Measurements from ENCODE around the gene USP33.
A peak's percentile ranks its signal among the peaks of the same experiment; 100 is the strongest.
"Not testable (repeated sequence)": the region's sequence is repeated elsewhere in the genome, so short reads cannot be mapped to it uniquely, and the experiment has no call there.

The USP33 gene

GRCh38 chr1:77759071-77760028 is at the start of gene USP33:
Gene USP33 (minus strand): TSS chr1:77759852. CDS start chr1:77741697, 18,155 bp downstream.
- DNase-seq (ENCODE audit: insufficient read length, low spot score) (peak; percentile 65), FAIRE-seq (peak; percentile 93)

- FAIRE-seq = no peak
Observed at GRCh38 chr1:77803371-77803770, 43.7 kb upstream of the USP33 start.

GRCh38 chr1:77802026-77802425 is 42.4 kb upstream of the USP33 start:
- FAIRE-seq (no peak), DNase-seq (ENCODE audit: insufficient read length, low spot score) (no peak)

More at GRCh38 chr1:77803371-77803770, 43.7 kb upstream of the USP33 start:
- DNase-seq (ENCODE audit: insufficient read length, low spot score) = no peak

DNA sequence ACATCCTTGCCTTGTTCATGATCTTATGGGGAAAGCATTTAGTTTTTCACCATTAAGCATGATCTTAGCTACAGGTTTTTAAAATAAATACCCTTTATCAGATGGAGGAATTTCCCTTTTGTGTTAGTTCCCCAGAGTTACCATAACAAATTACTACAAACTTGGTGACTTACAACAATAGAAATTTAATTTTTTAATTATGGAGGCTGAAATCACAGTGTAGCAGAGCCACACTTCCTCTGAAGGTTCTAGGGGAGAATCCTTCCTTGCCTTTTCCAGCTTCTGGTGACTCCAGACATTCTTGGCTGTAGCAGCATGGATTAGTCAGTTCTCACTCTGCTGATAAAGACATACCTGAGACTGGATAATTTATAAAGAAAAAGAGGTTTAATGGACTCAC is 38.3 kb upstream of the USP33 start:
- no peak for DNase-seq (ENCODE audit: insufficient read length, low spot score)
- no peak for FAIRE-seq

DNA sequence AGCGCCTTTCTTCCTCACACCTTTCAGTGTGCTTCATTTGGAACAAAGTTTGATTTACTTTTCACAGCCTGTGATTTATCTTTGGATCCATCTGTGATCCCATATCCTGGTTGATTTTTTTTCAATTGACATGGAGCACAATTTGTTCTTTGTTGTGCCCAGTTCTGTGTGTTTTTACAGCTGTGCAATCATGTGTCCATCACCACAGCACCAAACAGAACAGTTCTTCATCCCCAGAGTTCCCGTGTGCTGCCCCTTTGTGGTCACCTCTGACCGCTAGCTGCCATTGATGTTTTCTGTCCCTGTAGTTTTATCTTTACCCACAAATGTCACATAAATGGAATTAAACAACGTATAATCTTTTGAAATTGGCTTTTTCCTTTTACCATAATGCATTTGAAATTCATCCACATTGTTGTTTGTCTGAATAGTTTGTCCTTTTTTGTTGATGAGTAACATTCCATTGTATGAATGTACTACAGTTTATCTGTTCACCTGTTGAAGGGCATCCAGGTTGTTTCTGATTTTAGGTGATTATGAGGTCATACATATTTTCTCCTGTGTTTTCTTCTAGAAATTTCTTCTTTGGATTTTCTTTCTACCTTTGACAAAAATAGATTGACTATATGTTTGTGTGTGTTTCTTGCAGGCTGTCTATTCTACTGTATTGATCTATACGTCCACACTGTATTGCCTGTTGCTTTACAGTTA is 37.2 kb upstream of the USP33 start:
- DNase-seq (ENCODE audit: insufficient read length, low spot score) (no peak), FAIRE-seq (peak; percentile 35)

DNA sequence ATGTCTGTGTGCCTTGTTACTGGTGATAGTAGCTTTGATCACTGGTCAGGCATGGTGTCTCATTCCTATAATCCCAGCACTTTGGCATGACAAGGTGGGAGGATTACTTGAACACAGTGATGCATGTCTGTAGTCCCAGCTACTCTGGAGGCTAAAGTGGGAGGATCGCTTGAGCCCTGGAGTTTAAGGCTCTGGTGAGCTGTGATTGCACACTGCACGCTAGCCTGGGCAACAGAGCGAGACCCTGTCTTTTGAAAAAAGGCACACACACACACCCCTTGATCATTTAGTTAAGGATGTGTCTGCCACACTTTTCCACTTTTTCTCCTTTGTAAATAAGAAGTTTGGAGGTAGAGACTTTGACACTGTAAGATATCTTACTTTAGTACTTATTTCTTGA is 34.9 kb upstream of the USP33 start:
- DNase-seq (ENCODE audit: insufficient read length, low spot score) (no peak), FAIRE-seq (no peak)

GRCh38 chr1:77786093-77786741 is 26.6 kb upstream of the USP33 start:
- FAIRE-seq; DNase-seq (ENCODE audit: insufficient read length, low spot score): not testable (repeated sequence)

DNA sequence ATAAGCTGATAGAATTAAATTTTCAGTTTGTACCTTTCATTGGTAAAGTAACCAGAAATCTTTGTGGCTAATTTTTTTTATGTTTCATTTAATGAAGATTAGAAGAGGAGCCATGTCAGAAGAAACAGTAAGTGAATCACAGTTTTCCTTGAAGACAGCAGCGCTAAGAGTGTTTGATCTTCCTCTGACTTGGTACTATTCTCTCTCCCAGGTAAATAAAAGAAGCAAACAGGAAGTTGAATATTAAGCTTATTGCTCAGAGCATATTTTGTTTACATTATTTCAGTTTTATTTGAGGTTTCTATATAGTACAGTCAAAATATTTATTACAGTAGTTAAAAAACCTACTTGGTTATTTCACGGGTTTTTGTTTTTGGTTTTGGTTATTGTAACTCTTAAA is 23.5 kb upstream of the USP33 start:
- DNase-seq (ENCODE audit: insufficient read length, low spot score) (no peak), FAIRE-seq (peak; percentile 39)

DNA sequence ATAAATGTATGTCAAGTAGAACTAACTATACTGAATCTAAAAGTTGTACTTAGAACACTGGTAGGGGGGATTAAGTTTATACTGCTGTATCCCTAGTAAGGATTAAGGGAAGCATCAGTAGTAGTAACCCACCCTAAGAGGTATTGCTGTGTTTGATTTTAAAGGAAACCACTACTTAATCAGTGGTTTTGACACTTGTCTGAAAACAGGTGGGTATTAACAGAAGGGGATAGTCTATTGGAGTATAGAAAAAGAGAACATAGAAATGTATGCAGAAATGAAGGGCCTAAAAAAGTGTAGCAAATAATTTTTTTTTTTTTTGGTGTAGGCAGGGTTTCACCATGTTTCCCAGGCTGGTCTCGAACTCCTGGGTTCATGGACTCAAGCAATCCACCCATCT is 22.0 kb upstream of the USP33 start:
- DNase-seq (ENCODE audit: insufficient read length, low spot score) (no peak), FAIRE-seq (peak; percentile 70)

DNA sequence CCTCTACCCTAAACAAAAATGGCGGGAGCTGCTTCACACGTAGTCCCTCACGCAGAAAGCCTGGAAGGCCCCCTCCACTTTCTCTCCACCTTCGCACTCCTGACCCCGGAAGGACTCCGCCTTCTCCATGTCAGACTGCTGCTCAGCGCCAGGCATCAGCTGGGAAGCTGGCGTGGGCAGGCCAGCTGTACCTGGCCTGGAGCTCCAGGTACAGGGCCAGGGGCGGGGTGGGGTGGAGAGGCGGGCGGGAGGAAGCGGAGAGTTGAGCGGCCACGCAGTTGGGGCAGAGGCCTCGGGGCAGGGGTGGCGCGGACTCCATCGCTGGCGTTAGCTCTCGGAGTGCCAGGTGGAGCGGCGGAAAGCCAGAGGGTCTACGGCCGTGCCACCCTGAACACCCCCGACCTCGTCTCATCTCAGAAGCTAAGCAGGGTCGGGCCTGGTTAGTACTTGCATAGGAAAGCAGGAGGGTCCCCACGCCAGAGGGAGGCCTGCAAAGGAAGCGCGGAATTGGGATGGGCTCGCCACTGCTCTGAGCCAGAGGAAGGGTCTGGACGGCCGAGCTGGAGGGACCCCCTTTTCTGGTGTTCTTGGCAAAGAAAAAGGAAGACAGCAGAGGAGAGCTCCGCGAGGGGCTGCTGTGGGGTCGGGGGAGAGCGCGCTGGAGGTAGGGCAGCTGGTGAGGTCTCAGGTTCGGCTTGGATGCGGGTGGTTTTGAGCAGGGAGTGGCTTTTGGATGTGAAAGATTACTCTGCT is 20.1 kb upstream of the USP33 start, which contains the start of gene MIGA1:
TSS of gene MIGA1 (plus strand) at position 121 of the 753 bp plus-strand sequence. CDS start 3,604 bp downstream, outside the sequence.
- DNase-seq (ENCODE audit: insufficient read length, low spot score) = peak; percentile 69
- peak; percentile 100 for FAIRE-seq

DNA sequence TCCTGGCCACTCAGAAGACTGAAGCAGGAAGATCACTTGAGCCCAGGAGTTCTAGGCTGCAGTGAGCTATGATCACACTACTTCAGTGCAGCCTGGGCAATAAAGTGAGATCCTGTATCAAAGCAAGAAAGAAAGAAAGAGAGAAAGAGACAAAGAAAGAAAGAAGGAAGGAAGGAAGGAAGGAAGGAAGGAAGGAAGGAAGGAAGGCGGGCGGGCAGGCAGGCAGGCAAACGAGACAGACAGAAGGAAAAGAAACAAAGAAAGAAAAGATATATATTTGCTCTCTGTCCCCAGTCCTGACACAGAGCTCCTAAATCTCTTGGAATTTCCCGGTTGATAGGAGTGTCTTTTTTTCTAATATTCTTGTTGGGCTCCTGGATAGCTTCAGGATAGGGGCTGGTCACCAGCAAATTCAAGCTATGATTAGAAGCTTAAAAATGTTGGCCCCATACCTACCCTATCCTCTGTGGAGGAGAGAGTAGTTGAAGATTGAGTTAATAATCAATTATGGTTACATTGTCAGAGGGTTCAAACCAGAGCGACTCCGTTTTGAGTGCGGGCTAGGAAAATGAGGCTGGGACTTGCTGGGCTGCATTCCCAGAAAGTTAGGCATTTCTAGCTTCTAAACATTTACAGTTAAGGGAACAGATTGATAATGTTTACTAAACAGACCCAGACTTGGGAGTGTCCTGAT is 16.5 kb upstream of the USP33 start:
- DNase-seq (ENCODE audit: insufficient read length, low spot score) (no peak), FAIRE-seq (no peak)

DNA sequence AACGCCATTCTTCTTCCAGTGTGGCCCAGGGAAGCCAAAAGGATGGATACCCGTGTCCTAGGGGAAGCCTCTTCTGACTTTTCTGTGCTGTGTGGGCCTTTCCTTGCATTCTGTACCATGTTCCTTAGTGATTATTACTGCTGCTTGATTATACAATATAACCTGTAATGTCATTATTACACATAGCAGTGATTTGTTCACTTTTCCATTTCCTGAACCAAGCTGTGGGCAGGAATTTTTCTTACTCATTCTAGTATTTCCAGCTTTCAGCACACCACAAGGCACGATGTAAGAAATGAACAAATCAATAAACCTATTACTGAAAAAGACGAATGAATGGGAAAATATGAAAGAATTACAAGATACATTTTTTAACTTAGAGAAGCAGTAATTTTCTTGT is 8.4 kb upstream of the USP33 start:
- FAIRE-seq (no peak), DNase-seq (ENCODE audit: insufficient read length, low spot score) (no peak)

- FAIRE-seq = no peak
- DNase-seq (ENCODE audit: insufficient read length, low spot score) = no peak
Observed at GRCh38 chr1:77762072-77762476, 2.4 kb upstream of the USP33 start.

- no peak for FAIRE-seq
- no peak for DNase-seq (ENCODE audit: insufficient read length, low spot score)
Observed at GRCh38 chr1:77757603-77758002, 2.0 kb downstream of the USP33 start.

- DNase-seq (ENCODE audit: insufficient read length, low spot score) (no peak), FAIRE-seq (no peak)
Observed at GRCh38 chr1:77757066-77757584, 2.5 kb downstream of the USP33 start.

- peak; percentile 75 for FAIRE-seq
- DNase-seq (ENCODE audit: insufficient read length, low spot score) = no peak
Observed at GRCh38 chr1:77756052-77756754, 3.4 kb downstream of the USP33 start.

- DNase-seq (ENCODE audit: insufficient read length, low spot score); FAIRE-seq: not testable (repeated sequence)
Observed at GRCh38 chr1:77749489-77749888, 10.2 kb downstream of the USP33 start.

DNA sequence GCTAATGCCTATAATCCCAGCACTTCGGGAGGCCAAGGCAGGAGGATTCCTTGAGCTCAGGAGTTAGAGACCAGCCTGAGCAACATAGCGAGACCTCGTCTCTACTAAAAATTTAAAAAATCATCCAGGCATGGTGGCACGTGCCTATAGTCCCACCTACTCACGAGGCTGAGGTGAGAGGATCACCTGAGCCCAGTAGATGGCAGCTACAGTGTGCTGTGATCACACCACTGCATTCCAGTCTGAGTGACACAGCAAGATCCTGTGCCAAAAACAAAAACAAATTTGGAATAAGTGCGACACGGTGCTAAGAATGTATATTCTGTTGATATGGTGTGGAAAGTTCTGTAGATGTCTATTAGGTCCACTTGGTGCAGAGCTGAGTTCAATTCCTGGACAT is 15.1 kb downstream of the USP33 start:
- no peak for FAIRE-seq
- no peak for DNase-seq (ENCODE audit: insufficient read length, low spot score)

DNA sequence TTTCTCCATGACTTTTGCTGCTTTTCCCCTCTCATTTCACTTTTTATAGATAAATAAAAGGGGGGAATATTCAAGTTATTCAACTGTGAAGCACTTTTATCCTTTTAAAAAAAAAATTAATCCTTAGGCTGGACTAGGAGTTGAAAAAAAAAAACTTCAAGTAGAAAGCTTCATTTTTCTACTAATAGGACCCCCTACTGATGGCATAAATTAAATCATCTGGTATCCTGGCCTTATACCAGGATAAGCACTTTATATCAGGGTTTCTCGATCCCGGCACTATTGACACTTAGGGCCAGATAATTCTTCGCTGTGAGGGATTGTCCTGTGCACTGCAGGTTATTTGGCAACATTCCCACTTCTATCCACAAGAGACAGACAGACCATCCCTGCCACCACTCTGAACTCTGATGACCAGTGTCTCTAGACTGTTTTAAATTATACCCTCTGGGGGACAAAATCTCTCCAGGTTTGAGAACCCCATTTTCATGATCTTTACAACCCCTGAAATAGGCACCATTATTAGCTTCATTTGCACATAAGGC is 17.6 kb downstream of the USP33 start:
- FAIRE-seq = no peak
- DNase-seq (ENCODE audit: insufficient read length, low spot score) = no peak

Data from GM19239 (cell line).